HepG2 (cell line): ENCODE results near the gene CENPB. TPM values are rescaled to one million over a fixed set of nuclear protein-coding genes. Genes with fewer than 3 reads are reported as not detected.

Source experiments
- AGO2 ChIP-seq: fragments of 200-400 bp; formaldehyde crosslinking; optimal IDR thresholded peaks from 2 replicates; pipeline ENCODE3; 2017; ENCODE audit warnings: mild to moderate bottlenecking, low read depth, low read length, moderate library complexity
- HDAC1 ChIP-seq: sonication (generic); formaldehyde crosslinking; IDR thresholded peaks from 2 replicates; pipeline ENCODE4 v1.5.1; 2020; ENCODE audit warnings: mild to moderate bottlenecking, missing genetic modification reagents
- MED1 ChIP-seq: sonication (generic); formaldehyde crosslinking; IDR thresholded peaks from 2 replicates; pipeline ENCODE4 v1.4.0; 2020; ENCODE audit warnings: missing genetic modification reagents
- TP53 ChIP-seq: sonication (generic); formaldehyde crosslinking; conservative IDR thresholded peaks from 2 replicates; pipeline ENCODE4 v1.4.0; 2020; ENCODE audit warnings: missing genetic modification reagents
- ZBTB3 ChIP-seq: sonication (generic); formaldehyde crosslinking; IDR thresholded peaks from 2 replicates; pipeline ENCODE4 v1.4.0; 2020; ENCODE audit warnings: low read depth, mild to moderate bottlenecking, moderate library complexity, missing genetic modification reagents, borderline replicate concordance
- ZIK1 ChIP-seq: sonication (generic); formaldehyde crosslinking; IDR thresholded peaks from 2 replicates; pipeline ENCODE4 v1.5.0; 2020; ENCODE audit warnings: mild to moderate bottlenecking, low read depth, missing genetic modification reagents, borderline replicate concordance
- ZNF232 ChIP-seq: sonication (generic); formaldehyde crosslinking; IDR thresholded peaks from 2 replicates; pipeline ENCODE4 v1.4.0; 2020; ENCODE audit warnings: missing genetic modification reagents, borderline replicate concordance
- ZNF441 ChIP-seq: sonication (generic); formaldehyde crosslinking; IDR thresholded peaks from 2 replicates; pipeline ENCODE4 v1.7.0; 2021; ENCODE audit warnings: missing genetic modification reagents, borderline replicate concordance
- ZNF607 ChIP-seq: sonication (generic); formaldehyde crosslinking; IDR thresholded peaks from 2 replicates; pipeline ENCODE4 v1.5.1; 2020; ENCODE audit warnings: missing genetic modification reagents, mild to moderate bottlenecking, borderline replicate concordance
- ZNF878 ChIP-seq: sonication (generic); formaldehyde crosslinking; IDR thresholded peaks from 2 replicates; pipeline ENCODE4 v1.8.1; 2023; ENCODE audit warnings: mild to moderate bottlenecking, missing genetic modification reagents, moderate library complexity
- polyA plus RNA-seq, 8 experiments: library from polyadenylated mRNA; depleted of rRNA in 3 of 8; stranded (reverse) in 7 of 8; unstranded in 1 of 8; fragments of >200 nt; fragmentation: Illumina TruSeq in 4 of 8; extraction: Trizol in 4 of 8; gene quantifications; 2 replicates each; pipeline versions ENCODE4 v1.2.1 to v1.2.3, GENCODE V29; 2011 to 2016; ENCODE audit warnings: low read depth in 4 of 8, missing spikeins in 1 of 8, mixed read lengths in 1 of 8; ENCODE audit not compliant: insufficient read depth in 1 of 8
- total RNA-seq, 5 experiments: library from RNA; depleted of rRNA; stranded (reverse); fragments of >200 nt; fragmentation: Illumina TruSeq; extraction: Trizol; gene quantifications; 2 replicates each; pipeline ENCODE4 v1.2.3, GENCODE V29; 2016; ENCODE audit warnings: low read depth in 1 of 5
- TF ChIP-seq, protein P1 (sequence below): sonication (generic); formaldehyde crosslinking; IDR thresholded peaks from 2 replicates; pipeline ENCODE4 v1.4.0; 2020; ENCODE audit warnings: missing genetic modification reagents, borderline replicate concordance
- TF ChIP-seq, protein P2 (sequence below): sonication (generic); formaldehyde crosslinking; IDR thresholded peaks from 2 replicates; pipeline ENCODE4 v1.5.1; 2020; ENCODE audit warnings: mild to moderate bottlenecking, missing genetic modification reagents
- TF ChIP-seq, protein P3 (sequence below): sonication (generic); formaldehyde crosslinking; IDR thresholded peaks from 2 replicates; pipeline ENCODE4 v1.5.1; 2020; ENCODE audit warnings: mild to moderate bottlenecking, missing genetic modification reagents, moderate library complexity
- TF ChIP-seq, protein P4 (sequence below): sonication (generic); formaldehyde crosslinking; IDR thresholded peaks from 2 replicates; pipeline ENCODE4 v1.5.0; 2020; ENCODE audit warnings: missing genetic modification reagents
- TF ChIP-seq, protein P5 (sequence below): sonication (generic); formaldehyde crosslinking; IDR thresholded peaks from 2 replicates; pipeline ENCODE4 v1.4.0; 2020; ENCODE audit warnings: low read depth, mild to moderate bottlenecking, missing genetic modification reagents

CENPB gene
- total and polyA plus RNA-seq, 2 of the 13 experiments (the other 11 are each of a cell fraction or from before 2014, with no cell fraction given): 10.4 to 54.5 TPM

DNA sequence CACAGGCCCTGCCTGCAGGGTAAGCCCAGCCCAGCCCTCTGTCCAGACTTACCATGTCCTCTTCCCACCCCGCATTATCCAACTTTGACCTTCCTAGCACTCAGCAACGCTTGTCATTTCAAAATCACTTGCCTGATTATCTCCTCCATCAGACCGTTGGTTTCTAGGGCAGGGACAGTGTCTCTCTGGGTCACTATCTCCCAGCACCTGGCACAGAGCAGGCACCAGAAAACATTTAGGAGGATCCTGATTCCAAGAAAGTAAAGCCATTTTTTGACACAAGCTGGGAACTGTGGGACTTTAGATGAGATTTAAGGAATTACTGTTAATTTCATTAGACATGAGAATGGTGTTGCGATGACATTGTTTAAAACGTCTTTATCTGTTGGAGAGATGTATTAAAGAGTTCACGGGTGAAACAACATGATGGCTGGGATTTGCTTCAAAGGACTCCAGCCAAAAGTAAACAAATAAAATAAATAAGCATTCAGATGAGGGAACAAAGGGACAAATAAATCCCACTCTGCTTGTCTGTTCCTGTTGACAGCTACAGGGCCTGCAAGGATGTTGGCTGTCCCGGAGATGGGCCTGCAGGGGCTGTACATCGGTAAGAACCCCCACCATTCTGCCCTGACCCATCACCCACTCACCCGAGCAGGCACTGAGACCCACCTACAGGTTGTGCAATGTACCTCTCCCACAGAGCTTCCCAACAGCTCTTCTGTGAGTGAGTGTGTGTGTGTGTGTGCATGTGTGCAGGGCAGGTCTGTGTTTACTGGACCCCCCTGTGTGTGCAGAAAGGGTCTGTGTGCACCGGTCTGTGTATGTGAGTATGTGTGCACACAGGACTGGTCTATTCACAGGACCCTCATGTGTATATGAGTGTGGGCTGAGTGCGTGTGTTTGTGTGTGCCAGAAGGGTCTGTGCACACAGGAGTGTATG lies 48.2 kb downstream of the CENPB start (continued):
- TF ChIP-seq, protein P1, sequence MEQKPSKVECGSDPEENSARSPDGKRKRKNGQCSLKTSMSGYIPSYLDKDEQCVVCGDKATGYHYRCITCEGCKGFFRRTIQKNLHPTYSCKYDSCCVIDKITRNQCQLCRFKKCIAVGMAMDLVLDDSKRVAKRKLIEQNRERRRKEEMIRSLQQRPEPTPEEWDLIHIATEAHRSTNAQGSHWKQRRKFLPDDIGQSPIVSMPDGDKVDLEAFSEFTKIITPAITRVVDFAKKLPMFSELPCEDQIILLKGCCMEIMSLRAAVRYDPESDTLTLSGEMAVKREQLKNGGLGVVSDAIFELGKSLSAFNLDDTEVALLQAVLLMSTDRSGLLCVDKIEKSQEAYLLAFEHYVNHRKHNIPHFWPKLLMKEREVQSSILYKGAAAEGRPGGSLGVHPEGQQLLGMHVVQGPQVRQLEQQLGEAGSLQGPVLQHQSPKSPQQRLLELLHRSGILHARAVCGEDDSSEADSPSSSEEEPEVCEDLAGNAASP (CRISPR knock-in tag): no peak
- TF ChIP-seq, protein P2, sequence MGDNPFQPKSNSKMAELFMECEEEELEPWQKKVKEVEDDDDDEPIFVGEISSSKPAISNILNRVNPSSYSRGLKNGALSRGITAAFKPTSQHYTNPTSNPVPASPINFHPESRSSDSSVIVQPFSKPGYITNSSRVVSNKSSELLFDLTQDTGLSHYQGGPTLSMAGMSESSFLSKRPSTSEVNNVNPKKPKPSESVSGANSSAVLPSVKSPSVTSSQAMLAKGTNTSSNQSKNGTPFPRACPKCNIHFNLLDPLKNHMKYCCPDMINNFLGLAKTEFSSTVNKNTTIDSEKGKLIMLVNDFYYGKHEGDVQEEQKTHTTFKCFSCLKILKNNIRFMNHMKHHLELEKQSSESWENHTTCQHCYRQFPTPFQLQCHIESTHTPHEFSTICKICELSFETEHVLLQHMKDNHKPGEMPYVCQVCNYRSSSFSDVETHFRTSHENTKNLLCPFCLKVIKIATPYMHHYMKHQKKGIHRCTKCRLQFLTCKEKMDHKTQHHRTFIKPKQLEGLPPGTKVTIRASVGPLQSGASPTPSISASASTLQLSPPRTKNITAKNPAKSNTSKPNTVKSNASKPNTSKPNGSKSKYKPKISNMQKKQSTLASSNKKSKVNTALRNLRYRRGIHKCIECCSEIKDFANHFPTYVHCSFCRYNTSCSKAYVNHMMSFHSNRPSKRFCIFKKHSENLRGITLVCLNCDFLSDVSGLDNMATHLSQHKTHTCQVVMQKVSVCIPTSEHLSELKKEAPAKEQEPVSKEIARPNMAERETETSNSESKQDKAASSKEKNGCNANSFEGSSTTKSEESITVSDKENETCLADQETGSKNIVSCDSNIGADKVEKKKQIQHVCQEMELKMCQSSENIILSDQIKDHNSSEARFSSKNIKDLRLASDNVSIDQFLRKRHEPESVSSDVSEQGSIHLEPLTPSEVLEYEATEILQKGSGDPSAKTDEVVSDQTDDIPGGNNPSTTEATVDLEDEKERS: no peak
- TF ChIP-seq ZNF441 (CRISPR knock-in tag) (no peak), ZNF878 (no peak), ZBTB3 (no peak), MED1 (CRISPR knock-in tag) (no peak), ZNF607 (CRISPR knock-in tag) (no peak), TP53 (CRISPR knock-in tag) (no peak), AGO2 (no peak), HDAC1 (CRISPR knock-in tag) (0 out of 2 replicates have a peak, but pooled peaks have one; percentile 30), ZIK1 (CRISPR knock-in tag) (no peak), ZNF232 (CRISPR knock-in tag) (no peak)
- TF ChIP-seq, protein P3, sequence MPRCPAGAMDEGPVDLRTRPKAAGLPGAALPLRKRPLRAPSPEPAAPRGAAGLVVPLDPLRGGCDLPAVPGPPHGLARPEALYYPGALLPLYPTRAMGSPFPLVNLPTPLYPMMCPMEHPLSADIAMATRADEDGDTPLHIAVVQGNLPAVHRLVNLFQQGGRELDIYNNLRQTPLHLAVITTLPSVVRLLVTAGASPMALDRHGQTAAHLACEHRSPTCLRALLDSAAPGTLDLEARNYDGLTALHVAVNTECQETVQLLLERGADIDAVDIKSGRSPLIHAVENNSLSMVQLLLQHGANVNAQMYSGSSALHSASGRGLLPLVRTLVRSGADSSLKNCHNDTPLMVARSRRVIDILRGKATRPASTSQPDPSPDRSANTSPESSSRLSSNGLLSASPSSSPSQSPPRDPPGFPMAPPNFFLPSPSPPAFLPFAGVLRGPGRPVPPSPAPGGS: no peak
- TF ChIP-seq, protein P4, sequence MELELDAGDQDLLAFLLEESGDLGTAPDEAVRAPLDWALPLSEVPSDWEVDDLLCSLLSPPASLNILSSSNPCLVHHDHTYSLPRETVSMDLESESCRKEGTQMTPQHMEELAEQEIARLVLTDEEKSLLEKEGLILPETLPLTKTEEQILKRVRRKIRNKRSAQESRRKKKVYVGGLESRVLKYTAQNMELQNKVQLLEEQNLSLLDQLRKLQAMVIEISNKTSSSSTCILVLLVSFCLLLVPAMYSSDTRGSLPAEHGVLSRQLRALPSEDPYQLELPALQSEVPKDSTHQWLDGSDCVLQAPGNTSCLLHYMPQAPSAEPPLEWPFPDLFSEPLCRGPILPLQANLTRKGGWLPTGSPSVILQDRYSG (CRISPR knock-in tag): no peak
- TF ChIP-seq, protein P5, sequence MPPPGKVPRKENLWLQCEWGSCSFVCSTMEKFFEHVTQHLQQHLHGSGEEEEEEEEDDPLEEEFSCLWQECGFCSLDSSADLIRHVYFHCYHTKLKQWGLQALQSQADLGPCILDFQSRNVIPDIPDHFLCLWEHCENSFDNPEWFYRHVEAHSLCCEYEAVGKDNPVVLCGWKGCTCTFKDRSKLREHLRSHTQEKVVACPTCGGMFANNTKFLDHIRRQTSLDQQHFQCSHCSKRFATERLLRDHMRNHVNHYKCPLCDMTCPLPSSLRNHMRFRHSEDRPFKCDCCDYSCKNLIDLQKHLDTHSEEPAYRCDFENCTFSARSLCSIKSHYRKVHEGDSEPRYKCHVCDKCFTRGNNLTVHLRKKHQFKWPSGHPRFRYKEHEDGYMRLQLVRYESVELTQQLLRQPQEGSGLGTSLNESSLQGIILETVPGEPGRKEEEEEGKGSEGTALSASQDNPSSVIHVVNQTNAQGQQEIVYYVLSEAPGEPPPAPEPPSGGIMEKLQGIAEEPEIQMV (CRISPR knock-in tag): no peak
